Right kidney (tissue), 1 donor: ENCODE measurements around the gene ADGRG2.
"Not testable (repeated sequence)": the region's sequence is repeated elsewhere in the genome, so short reads cannot be mapped to it uniquely, and the experiment has no call there.

ENCODE experiments used
- DNase-seq: peaks from one replicate; pipeline ENCODE4 v3.0.0-alpha.2; 2016

The ADGRG2 gene

GRCh38 chrX:19086102-19086772 lies 36.0 kb downstream of the ADGRG2 start:
- no peak for DNase-seq

DNA sequence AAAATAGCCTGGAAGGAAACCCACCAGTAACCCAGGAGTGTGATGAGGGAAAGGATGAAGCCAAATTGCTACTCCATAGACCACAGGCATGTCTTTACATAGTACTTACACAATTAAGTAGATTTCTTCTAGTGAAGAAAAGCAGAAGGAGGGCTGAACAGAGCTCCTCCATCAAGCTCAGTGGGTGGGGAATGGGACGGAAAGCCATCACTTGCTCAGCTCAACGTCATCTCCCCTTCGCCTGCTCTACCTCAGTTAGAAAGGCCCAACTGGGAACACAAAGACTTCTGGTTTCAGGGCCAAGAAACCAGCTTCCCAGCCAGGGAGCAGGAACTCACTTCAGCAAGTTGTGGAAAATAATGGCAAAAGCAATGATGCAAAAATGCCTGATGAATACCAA lies 36.6 kb downstream of the ADGRG2 start:
- DNase-seq, result no peak

GRCh38 chrX:19075754-19076153 lies 46.5 kb downstream of the ADGRG2 start:
- DNase-seq, result no peak

DNA sequence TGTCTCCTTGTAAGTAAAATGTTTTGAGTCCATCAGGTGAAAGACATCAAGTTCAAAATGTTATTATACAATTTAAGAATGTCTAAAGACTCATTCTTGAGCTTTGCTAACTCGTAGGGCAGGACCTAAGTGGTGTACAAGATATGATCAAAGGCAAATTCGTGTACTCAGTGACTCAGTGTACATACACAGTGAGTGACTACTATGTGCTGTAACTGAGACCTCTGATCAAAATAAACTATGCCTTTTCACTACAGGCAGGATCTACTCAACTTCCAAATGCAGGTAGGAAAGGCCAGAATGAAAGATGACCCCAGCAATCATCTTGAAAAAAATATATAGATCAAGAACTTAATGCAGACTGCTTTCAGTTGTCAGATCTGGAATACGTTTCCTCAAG lies 49.9 kb downstream of the ADGRG2 start:
- DNase-seq, result no peak

GRCh38 chrX:19070555-19070994 lies 51.7 kb downstream of the ADGRG2 start:
- DNase-seq, result no peak

GRCh38 chrX:19066987-19067386 lies 55.3 kb downstream of the ADGRG2 start:
- DNase-seq, result not testable (repeated sequence)

DNA sequence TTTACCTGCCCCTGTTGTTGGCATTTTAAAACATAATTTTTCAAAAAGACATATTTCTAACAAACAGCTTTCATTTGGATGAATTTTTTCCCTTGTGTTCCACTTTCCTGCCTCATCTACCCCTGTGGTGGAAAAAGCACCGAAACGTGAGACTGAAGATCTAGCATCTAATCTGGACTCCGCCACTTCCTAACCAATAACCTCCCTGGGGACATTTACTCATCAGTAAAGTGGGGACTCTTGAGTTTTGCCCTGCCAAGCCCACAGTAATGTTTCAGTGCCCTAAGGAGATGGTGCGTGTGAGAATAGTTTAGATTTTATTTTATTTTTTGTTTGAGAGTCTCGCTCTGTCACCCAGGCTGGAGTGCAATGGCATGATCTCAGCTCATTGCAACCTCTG lies 56.7 kb downstream of the ADGRG2 start:
- no peak for DNase-seq

DNA sequence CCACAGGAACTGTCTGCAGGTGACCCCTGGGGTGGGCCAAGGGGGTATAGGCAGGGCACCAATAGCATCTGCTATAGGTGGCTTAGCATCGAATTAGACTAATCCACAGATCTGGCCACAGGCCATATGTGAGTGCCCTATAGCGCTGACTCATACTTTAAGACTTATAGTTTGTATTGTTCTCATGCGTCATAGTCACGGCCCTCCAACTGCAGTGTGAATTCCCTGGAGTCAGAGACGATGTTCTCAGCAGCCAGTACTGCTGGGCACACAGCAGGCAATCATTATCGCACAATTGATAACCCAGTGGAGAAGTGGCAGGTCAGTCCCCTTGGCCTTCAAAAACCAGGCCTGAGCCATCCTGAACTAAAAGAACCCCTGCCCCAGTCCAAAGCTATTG lies 58.1 kb downstream of the ADGRG2 start:
- DNase-seq, result no peak

- no peak for DNase-seq
These were observed 59.2 kb downstream of the ADGRG2 start for GRCh38 chrX:19063030-19063429.

DNA sequence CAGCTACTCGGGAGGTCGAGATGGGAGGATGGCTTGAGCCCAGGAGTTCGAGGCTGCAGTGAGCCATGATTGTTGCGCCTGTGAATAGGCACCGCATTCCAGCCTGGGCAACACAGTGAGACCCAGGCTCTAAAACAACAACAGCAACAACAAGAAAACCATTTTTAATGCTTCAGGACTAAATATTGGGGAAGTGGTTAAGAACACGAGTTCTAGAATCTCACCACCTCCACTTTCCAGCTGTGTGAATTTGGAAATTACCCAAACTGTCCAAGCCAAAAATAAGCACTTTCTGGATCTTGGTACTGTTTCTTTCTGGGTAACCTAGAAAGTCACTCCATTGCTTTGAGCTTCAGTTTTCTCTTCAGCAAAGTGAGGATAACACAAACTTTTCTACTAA lies 63.2 kb downstream of the ADGRG2 start:
- DNase-seq, result no peak

GRCh38 chrX:19057856-19058255 lies 64.4 kb downstream of the ADGRG2 start:
- no peak for DNase-seq

- DNase-seq, result no peak
These were observed 73.2 kb downstream of the ADGRG2 start for GRCh38 chrX:19049110-19049509.

DNA sequence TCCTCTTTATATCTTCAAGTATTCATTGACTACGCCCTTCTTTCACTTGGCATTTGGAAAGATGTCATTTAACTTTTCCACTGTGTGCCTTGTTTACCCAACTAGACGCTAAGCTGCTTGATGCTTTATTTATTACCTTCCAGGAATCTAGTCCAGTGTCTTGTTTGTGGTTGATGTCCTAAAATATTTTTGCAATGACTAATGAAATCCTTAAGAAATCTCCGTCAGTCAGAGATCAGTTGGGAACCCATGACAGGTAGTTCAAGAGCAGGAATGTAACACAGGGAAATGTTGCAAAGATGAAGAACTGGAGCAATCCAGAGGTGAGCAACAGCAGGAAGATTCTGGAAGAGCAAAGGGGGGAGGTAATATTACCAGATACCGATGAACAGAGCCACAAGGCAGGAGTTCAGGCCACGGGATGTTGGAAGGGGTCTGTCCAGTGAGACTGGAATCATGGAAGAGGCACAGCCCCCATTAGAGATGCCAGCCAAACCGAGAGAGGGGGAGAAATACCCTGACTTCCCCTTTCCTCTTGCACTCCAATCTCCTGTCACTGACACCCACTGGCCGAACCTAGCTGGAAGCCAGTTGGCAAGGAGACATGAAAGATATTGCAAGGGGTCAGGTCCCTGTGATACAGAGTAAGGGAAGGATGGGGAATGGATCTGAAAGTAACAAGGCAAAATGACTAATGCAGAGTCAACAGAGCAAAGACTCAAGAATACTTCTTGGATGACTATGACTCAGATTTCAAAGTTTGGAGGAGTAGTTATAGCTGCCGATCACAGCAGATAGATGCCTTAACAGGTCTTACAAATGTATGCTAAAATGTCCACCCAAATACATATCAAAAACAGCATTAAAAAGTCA lies 75.7 kb downstream of the ADGRG2 start:
- DNase-seq, result no peak

GRCh38 chrX:19040373-19040772 lies 81.9 kb downstream of the ADGRG2 start:
- DNase-seq, result no peak

- DNase-seq, result no peak
These were observed 88.2 kb downstream of the ADGRG2 start for GRCh38 chrX:19034025-19034424.

GRCh38 chrX:19030805-19031204 lies 91.5 kb downstream of the ADGRG2 start:
- DNase-seq, result no peak

DNA sequence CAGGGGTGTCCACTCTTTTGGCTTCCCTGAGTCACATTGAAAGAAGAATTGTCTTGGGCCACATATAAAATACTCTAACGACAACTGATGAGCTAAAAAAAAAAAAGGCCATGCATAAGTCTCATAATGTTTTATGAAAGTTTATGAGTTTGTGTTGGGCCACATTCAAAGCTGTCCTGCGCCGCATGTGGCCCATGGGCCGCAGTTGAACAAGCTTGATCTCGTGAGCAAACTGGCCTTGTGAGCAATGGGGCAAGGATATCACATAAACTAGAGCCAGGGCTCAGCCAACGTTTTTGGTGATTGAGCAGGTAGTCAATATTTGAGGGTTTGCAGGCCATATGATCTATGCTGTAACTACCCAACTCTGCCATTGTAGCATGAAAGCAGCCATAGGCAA lies 93.7 kb downstream of the ADGRG2 start:
- DNase-seq, result no peak

DNA sequence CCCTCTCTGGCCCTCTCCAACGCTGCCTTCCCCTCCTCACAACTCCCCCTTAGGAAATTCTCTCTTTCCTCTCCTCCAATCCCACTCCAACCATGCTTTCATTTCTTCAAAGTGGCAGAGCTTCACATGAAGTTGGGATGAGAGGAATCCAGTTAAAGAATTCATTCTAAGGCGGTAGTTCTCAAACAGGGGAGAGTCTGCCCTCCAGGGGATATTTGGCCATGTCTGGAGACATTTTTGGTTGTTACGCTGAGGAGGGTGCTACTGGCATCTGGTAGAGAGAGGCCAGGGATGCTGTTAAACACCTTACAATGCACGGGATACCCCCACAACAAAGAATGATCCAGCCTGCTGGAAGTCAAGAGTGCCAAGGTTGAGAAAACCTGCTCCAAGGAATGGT lies 97.9 kb downstream of the ADGRG2 start:
- DNase-seq, result no peak

DNA sequence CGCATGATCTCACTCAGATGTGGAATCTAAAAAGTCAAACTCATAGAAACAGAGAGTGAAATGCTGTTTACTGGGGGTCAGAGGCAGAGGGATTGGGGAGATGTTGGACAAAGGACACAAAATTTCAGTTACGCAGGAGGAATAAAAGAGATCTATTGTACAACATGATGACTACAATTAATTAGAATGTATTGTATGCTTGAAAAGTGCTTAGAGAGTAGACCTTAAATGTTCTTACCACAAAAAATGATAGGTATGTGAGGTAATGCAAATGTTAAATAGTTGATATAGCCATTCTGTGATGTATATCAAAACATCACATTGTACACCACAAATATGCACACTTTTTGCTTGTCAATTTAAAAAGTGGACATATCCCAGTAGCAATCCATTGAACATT lies 102.3 kb downstream of the ADGRG2 start:
- no peak for DNase-seq

DNA sequence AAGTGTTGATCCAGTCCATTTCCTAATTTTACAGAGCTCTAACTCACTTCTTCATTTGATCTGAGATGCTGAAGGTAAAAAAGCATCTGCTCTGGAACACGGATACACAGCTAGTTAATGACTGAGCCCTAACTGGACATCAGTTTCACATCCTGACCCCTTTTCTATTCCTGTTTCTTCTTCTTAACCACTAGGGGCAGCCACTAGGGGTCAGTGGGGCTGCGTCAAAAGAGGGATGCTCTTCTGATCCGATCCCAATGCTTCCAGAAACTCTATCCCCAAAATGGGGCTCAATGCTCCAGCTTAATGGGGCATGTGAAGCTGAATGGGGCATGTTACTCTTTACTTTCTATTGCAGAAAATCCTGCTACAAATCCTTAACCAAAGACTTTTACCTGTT lies 105.0 kb downstream of the ADGRG2 start:
- no peak for DNase-seq

DNA sequence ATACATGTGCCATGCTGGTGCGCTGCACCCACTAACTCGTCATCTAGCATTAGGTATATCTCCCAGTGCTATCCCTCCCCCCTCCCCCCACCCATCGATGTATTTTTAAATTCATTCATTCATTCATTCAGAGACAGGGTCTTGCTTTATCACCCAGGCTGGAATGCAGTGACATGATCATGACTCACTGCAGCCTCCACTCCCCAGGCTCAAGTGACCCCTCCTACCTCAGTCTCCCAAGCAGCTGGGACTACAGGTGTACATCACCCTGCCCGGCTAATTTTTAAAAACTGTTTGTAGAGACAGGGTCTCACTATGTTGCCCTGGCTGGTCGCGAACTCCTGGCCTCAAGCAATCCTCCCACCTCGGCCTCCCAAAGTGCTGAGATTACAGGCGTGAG lies 105.7 kb downstream of the ADGRG2 start:
- DNase-seq, result not testable (repeated sequence)

GRCh38 chrX:19007868-19008267 lies 114.4 kb downstream of the ADGRG2 start:
- DNase-seq, result no peak

DNA sequence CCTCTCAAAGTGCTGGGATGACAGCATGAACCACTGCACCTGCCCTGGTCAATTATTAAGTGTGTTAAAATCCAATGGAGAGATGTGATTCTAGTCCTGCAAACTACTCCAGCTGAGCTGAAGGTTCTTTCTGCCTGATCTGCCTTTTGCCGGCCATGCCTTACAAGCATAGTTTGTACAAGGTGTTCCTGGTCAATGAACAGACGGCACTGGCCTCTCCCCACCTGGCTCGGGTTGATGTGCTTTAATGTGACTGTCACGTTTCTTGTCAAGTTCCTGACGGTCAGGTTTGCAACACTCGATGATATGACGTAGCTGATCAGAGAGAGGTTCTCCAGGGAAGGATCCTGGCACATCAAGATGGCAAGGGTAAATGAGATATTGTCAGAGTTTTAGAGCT lies 115.3 kb downstream of the ADGRG2 start:
- DNase-seq, result no peak

- no peak for DNase-seq
These were observed 116.4 kb downstream of the ADGRG2 start for GRCh38 chrX:19005909-19006308.
